ENCODE data around the gene PGR.

PGR gene

DNA sequence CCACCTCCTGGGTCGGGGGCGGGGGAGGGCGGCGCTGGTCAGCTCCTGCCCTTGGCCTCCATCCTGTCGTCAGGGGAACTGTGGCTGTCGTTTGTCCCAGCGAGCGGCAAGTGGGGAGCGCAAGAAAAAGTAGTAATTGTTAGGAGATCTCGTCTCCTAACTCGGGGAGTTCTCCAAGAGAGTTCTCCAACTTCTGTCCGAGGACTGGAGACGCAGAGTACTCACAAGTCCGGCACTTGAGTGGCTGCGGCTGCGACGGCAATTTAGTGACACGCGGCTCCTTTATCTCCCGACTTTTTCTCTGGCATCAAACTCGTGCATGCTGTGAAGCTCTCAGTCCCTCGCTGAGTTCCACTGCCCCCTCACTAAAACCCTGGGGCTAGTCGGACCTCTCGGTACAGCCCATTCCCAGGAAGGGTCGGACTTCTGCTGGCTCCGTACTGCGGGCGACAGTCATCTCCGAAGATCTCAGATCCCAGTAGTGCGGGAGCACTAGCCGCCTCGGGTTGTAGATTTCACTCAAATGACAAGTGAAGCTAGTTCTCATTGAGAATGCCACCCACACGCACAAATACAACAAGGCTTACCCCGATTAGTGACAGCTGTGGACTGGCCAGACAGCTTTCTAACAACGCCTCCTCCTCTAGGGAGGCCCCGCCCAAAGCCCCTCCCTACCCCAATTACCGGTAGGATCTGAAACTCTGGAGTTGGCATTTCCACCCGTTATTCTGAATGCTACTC lies at the start of gene PGR:
Gene PGR (minus strand): TSS at position 611 of the 741 bp plus-strand sequence. CDS start 743 bp downstream, outside the sequence.
- DNase-seq = peak in 1 of 14 donors; percentile 6

DNA sequence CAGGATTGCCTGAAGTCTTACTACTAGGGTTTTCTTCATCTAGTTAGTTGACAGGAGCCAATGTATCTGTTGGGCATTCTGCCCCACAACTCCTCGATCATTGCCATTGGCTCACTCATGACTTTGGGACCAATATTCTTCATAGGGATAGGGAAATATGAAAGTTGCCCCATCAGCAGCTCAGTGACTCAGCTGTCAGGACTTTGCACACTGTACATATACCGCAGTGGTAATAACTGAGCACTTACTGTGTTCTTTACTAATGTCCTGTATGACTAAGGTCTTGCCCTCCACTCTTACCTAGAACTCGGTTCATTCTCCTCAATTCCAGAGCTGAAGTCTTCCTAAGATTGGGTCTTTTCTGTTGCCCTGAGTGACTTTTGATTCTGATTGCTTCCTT lies 46.8 kb upstream of the PGR start:
- no peak for DNase-seq

DNA sequence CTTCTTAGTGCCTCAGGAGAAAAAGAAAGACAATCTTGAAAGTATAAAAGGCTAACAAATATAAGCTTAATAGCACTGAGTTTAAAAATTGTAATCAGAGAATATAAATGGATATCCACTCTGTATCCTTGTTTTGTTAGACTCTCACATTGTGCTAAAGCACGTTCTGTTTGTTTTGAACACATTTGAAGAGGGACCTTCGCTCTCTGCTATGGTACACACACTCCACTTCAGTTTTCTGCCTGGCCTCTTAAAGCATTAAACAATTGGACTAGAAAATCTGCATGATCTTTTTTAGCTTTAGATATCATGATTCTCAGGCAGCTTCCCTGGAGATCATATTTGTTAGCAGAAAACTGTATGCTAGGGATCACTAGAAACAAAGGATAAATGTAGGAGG lies 40.3 kb upstream of the PGR start:
- DNase-seq = no peak

DNA sequence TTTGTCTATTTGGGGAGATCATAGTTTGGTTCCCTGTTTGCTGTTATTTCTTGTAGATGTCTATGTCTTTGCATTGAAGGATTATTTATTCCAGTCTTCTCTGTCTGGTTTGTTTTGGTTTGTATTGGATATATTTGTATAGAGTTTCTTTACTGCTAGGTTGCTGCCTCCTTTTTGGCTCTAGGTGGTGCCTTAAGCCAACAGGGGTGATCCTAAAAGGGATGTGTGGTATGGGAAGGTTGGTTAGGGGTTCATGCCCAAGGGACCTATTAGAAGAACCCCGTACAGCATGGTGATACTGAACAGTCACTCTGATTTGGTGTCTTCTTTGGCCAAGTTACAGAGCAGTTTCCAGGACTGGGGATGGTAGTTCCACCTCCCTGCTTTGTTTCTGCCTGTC lies 36.4 kb upstream of the PGR start:
- no peak for DNase-seq

DNA sequence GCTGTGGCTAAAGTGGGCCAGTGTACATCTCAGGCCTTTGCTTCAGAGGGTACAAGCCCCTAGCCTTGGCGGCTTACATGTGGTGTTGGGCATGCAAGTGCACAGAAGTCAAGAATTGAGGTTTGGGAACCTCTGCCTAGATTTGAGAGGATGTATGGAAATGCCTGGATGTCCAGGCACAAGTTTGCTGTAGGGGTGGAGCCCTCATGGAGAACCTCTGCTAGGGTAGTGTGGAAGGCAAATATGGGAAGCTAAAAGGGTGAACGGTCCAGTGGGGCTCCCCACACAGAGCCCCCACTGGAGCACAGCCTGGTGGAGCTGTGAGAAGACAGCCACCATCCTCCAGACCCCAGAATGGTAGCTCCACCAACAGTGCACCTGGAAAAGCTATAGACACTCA lies 28.5 kb upstream of the PGR start:
- DNase-seq = no peak

DNA sequence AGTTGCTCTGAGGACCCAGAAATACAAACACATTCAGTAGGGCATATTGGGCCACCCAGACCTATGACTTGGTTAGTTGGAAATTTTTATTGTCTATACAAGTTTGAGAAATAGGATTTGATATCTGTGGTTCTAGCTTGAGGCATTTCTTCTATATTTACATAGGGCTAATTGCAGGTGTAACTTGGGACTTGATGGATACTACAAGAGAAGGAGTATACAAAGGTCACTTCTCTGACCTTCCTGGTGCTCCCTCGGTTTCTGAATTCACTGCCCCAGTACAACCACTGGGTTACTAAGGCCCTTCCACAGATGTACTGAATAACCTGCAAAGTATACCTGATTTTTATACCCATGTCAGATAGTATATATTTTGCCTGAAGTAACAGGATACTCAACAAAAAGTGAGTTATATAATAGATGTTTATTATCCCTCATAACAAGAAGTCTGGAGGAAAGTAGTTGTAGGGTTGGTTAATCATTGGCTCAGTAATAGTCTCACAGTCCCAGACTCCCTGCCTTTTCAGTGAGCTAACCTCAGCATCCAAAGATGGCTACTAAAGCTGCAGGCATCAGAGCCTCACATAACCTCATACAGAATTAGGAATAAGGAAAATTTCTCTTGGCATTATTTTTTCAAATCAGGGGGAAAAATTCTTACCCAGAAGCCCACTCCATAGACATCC lies 8.8 kb upstream of the PGR start:
- no peak for DNase-seq

DNA sequence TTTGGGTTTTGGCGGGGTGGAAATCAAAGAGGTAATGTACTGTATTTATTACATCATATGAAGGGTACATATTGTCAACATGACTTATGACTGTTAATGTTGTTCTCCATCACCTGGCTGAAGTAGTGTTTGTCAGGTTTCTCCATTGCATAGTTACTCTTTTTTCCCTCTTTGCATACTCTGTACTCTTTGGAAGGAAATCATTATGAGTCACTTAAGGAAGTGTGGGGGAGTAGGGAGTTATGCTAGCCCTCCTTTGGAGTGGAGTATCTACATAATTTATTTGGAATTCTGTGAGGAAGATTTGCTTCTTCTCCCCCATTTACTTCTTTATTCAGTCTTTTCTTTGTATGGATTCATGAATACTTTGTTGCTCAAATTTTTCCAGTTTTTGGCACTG lies 3.6 kb upstream of the PGR start:
- no peak for DNase-seq

DNA sequence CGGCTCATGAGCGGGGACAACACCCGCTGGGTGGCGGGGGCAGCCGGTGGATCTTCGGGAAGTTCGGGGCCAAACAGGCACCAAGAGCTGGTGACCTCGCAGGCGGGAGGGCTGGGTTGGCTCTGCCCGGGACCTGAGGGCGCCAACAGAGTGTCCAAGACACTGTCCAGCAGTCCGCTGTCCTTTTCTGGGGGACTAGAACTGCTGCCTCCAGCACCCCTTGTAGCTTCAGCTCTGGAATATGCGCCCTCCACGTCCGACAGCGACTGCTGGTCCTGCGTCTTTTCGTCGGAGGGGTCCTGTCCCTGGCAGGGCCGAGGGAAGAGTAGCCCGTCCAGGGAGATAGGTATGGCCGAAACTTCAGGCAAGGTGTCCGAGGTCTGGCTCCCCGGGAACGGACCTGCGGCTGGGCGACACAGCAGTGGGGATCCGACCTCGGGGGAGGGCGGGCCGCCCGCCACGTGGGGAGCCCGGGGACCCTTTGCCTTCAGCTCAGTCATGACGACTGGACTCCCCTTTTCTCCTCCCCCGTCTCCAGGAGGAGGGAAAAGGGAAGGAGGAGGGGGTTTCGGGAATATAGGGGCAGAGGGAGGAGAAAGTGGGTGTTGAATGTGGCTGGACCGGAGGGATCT lies 926 bp downstream of the PGR start:
- peak in 1 of 14 donors; percentile 15 for DNase-seq

DNA sequence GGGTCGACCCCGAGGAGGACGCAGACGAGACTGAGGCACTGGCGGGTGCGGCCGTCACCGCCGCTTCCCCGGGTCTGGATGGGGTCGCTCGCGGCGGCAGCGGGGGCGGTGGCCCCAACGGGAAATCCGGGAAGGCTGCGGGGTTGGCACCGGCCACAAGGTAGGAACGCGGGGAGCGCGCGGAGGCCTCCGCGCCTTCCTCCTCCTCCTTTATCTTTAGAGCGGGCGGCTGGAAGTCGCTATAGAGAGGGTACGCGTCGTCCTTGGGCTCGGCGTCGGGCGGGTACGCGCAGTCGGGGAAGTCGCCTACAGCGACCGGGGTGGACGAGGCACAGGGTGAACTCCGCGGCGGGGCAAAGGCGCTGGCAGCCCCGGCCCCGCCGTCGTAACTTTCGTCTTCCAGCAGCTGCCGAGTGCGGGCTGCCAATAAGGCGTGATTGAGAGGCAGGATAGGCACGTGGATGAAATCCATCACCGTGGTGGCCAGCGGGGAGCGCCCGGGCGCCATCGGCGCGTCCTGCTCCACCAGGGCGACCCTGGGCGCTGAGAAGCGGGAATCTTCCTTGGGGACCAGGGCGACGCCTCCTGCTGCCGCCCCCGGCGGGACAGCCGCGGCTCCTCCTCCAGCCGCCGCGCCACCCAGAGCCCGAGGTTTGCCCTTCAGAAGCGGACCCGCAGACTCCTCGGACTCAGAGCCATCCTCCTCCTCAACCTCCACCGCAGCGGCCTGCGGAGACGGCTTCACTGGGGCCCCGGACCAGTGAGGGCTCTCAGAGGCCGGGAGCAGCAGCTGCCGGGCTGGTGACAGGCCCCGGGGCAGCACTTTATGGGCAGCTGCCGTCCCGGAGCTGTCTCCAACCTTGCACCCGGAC lies 1.7 kb downstream of the PGR start:
- peak in 3 of 14 donors; percentile 12 to 19 (median 15) for DNase-seq

DNA sequence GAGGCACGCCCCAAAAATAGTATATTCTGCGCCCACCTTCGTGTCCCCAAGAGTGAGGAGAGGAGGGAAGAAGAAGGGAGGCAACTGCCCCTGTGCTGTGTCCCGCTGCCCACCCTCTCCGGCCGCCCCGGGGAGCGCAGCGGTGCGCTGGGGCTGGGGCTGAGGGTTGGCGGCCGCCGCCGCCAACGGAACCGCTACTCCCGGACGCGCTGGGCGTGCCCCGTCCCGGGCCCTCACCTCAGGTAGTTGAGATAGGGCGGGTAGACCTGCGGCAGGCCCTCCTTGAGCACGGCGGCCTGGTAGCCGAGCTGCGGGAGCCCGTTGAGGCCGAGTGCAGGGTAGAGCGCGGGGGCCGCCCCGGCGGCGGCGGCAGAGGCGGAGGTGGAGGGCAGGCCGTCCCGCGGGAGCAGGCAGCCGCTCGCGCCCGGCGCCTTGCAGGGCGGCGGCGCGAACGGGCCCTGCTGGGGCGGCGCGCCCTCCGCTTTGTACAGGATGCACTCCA lies 2.4 kb downstream of the PGR start:
- peak in 2 of 14 donors; percentile 2 to 32 for DNase-seq

DNA sequence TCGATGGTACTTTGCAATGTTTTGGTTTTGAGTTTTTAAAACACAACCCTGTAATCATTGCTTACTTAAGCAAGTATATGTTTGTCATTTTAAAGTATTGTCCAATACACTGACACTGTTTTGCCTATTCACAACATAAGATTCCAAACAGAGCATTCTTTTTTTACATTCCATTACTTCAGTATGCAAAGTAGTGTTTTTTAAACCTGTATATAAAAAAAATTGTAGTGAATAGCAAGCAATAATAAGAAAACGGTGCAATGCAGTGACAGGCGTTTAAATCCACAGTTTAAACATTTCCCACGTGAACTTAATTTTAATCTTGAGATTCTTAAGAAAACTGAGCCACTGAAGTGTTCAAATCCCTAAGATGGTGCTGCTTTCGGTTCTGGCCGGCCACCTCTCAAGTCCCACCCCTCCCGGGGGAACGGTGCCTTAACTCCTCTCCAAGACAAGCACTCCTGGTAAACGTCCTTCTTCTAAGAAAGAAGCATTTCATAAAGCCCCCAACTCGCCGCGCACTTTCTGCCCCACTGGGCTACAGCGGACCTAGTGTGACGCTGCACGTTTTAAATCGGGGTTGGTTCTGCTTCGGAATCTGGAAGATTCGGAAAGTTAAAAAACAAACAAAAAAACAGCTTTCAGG lies 2.9 kb downstream of the PGR start:
- DNase-seq = no peak

DNA sequence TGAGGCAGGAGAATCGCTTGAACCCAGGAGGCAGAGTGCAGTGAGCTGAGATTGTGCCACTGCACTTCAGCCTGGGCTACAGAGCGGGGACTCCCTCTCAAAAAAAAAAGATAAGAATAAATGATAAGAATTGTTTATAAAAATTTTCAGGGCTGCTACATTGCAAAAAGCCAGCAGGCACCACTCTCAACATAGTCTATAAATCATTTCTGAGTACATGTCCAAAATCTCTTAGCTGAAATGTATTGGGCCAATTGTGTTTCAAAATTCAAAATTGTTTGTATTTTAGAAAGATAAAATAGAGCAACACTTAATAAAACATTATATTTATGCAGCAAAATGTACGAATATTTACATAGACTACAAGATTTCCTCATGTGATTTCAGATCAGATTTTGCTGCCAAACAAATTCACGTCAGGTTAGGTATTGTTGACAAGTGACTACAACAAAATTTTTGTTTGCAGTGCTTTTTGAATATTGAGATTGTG lies 13.9 kb downstream of the PGR start:
- no peak for DNase-seq

DNA sequence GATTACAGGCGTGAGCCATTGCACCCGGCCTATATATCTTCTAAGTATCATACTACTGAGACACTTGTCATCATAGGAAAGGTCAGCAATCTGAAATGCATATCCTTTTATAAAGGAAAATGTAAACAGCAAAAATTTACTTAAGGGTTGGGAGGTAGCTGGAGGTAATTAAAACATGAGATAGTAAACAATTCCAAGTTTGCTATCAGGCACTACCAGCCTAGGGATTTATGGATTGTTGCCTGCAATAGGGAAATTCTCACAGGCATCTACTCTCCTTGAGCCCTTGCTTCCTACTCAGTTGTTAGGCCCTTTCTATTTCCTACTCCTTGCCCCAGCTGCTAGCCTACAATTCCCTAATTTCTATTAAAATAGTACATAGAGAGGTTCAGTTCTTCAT lies 16.1 kb downstream of the PGR start:
- no peak for DNase-seq

DNA sequence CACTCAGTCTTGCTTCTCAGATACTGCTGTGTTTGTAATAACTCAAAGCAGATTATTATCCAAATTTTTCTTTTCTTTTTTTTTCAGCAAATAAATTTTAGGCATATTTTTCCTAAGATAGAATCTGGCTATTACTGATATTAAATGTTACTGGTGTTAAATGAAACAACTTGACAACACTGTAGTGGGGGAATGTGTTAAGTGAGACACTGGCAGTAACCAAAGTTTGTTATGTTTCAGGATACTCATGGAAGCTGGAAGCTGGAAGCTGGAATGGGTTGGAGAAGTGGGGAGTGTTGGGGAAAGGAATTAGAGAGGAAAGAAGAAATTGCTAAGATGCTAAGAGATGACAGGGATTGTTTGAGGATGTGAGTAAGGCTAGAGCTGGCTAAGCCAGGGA lies 24.9 kb downstream of the PGR start:
- no peak for DNase-seq

DNA sequence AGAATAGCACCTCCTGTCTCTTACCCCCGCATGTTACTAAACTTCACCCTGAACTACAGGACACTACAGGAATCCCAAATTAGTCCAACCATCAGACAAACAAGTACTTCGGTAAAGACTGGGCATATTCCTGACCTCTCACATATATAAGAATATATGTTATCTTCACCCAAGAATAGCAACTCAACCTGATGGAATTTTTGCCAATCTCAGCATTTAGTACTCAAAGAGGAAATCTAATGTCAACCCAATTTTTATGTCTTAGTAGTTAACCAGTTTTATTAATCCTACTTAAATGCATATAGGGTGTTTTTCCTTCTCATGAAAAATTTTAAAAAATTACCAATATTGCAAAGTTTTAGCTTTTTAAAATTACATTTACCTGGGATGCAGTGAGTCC lies 26.2 kb downstream of the PGR start:
- DNase-seq = no peak

DNA sequence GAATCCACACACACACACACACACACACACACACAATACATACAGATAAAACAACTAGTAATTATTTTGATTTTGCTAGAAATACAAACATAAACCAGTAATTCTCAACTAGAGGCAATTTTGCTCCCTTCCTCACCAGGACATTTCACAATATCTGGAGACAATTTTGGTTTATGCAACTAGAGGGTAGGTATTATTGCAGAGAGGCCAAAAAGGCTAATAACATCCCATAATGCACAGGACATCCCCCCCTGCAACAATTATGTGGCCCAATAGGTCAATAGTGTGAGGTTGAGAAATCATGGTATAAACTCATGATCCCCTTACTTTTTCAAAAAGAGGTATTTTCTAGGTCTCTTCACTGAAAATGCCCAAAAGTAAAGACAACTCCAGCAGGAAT lies 29.0 kb downstream of the PGR start:
- no peak for DNase-seq

DNA sequence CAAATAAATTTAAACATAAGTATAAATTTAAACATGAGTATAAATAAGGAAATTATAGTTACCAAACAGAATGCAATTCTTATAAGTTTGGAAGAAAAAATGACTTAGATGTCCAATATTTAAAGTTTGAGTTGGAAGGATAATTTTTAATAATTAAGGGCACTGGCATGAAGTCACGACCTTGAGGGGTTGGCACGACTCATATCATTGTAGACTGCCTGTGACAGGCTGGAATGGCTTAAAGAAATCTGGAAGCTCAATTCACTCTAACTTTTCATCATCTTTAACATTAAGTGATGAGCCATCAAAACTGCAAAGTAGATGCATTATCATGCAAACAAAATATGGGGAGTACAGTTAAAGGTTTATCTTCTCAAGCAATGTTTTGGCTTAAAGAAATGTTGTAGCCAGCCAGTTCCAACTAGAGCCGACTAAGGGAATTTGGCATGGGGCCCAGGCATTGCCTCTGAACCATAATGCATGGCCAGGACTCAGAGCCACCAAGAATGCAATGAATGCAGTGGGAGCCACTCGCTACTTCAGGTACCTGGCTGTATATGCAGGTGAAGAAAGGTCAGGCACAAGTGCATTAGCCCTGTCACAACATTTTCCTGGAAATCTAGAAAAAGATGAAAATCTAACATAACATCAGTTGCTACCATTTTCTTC lies 33.4 kb downstream of the PGR start:
- peak in 1 of 14 donors; percentile 0 for DNase-seq

DNA sequence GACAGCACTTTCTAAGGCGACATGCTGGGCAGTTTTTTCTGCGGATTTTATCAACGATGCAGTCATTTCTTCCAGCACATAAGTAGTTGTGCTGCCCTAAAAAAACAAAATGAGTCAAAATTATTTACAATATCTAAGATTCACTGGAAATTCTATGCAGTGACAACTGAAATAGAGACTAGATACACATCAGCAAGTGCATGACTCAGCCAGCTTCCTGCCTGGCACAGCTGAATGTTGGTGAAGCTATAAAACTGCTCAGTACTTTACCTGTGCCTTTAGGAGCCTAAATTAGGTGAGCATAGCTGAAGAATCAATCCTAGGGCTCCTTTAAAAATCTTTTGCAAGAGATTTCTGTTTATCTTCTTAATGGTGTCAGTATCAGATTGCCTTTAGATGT lies 37.8 kb downstream of the PGR start:
- DNase-seq = no peak

DNA sequence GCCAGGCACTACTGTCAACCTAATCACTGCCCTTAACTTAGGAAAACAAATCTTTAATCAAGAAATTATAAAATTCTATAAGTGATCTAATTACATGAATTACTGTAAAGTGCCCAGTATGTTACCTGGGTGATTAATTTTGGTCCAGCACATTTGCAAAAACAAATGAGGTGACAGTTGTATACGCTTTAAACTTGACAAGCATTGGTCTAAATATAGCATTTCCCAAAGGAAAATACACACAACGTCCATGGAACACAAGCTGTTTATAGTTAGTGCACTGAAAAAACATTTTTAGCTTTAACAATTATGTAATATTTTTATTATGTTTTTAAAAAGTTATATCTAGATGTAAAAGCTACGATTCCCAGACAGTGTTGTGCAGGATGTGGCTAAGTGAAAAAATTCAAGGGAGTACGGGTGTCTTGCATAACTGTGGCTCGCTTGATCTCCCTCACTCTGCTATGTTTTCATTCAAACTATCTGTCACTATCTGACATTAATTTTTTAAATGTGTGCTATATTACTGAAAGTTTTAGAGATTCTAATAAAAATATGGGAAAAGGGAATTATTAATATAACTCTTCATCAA lies 38.8 kb downstream of the PGR start:
- DNase-seq = no peak

DNA sequence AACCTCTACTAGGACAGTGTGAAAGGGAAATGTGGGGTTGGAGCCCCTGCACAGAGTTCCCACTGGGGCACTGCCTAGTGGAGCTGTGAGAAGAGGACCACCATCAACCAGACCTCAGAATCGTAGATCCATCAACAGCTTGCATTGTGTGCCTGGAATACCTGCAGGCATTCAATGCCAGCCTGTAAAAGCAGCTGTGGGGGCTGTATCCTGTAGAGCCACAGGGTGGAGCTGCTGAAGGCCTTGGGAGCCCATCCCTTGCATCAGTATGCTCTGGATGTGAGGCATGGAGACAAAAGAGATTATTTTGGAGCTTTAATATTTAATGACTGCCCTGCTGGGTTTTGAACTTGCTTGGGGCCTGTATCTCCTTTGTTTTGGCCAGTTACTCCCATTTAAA lies 46.3 kb downstream of the PGR start:
- no peak for DNase-seq

DNA sequence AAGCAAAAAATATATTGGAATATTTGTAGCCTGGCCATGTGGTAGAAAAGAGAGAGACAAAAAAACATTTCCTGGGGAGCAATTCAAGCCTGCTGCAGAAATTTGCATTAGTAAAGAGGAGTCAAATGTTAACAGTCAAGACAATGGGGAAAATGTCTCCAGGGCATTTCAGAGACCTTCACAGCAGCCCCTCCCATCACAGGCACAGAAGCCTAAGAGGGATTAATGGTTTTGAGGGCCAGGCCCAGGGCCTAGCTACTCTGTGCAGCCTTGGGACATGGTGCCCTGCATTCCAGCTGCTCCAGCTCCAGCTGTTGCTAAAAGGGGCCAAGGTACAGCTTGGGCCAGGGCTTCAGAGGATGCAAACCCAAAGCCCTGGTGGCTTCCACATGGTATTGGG lies 46.8 kb downstream of the PGR start:
- DNase-seq = no peak

All from C1 segment of cervical spinal cord (tissue), 14 donors.